Inflammatory macrophage (primary cell): ENCODE measurements around the gene FGF1.

Experiments
- DNase-seq, 2 donors: peaks; one replicate each; pipeline ENCODE4 v3.0.0-alpha.2; 2020 to 2022

The FGF1 gene

DNA sequence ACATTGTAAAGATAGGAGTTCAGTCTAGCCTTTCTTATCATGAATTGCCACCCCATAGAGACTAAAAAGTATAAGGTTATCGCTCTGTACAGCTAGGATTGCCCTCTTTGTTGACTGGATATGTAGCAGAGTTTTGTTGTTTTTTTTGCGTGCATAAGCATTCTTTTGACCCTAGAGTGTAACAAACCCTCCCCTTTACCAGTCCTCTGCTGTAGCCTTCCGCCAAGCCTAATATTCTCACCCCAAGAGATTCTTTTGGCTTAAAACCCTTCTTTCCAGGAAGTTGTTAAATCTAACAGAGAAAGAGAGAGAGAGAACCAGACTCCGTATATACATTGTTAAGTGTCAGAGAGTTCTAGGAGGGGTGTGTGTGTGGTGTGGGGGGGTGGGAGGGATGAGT, 113.9 kb downstream of the FGF1 start:
- DNase-seq: no peak

DNA sequence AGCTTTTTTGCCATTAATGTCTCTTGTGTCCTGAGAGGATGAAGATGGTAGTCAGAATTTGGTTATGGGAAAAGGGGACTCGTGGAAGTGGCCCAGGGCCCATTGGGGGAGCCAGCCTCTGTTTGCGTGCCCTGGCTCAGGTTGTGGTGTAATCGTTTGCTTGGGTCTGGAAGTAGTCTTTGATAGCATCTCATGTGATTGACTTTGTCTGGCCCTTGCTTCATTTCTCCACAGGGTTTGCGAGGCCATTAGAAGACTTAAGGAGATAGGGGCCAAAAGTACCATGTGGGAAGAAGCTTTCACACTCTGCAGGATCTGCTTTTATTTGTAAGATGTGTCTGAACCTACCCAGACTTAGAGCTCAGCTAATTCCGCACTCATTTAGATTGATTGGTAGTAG, 114.5 kb downstream of the FGF1 start:
- no peak for DNase-seq

DNA sequence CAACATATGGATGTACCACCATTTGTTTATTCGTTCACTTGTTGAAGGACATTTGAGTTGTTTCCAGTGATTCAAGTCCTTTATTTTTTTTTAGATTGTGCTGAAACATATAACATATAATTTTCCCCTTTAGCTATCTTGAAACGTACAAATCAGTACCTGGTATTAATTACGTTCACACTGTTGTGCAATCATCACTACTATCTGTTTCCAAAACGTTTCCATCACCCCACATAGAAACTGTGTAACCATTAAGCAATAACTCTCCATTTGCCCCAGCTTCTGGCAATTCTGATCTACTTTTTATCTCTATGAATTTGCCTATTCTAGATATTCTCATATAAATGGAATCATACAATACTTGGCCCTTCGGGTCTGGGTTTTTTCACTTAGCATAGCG, 116.0 kb downstream of the FGF1 start:
- DNase-seq: no peak

DNA sequence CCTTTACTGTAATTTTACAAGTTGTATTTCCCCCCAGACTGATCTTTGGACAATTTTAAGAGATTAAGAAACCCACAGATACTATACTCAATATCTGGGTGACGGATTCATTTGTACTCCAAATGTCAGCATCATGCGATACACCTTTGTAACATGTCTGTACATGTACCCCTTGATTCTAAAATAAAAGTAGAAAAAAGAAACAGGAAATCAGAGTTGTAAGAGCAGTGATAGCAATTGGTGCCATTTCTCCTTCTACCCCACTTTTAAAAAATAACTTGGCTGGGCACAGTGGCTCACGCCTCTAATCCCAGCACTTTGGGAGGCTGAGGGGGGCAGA, 116.9 kb downstream of the FGF1 start:
- no peak for DNase-seq

DNA sequence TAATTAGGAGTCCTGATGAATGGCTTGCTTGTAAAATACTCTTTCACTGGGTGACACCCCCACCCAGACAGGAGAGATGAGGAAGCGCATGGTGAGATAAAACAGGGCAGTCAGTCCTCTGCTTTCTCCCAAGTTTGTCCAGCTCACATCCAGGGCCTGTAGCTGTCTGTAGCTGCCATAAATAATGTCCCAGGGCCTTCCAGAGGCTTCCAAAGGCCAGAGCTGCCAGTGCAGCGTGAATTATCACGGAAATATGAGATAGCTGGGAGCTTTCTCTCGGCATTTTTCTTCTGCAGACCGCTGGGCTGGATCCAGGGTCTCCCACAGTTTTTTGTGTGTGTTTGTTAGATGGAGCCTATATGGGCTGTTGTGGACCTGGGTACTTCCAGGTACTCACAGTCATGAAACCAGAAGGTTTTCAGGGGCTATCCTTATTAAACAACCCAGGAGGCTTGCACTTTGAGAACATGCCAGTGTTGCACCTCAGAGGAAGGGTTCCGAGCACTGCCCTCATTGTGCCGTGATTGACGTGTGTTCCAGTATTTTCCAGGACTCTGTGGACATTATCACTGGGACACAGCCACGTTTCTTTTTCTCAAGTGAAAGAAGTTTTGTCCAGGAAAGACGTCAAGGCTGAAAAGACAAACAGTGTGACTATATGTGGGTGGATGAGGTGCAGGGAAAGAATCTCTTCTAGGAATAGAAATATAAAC, 117.5 kb downstream of the FGF1 start:
- no peak for DNase-seq

DNA sequence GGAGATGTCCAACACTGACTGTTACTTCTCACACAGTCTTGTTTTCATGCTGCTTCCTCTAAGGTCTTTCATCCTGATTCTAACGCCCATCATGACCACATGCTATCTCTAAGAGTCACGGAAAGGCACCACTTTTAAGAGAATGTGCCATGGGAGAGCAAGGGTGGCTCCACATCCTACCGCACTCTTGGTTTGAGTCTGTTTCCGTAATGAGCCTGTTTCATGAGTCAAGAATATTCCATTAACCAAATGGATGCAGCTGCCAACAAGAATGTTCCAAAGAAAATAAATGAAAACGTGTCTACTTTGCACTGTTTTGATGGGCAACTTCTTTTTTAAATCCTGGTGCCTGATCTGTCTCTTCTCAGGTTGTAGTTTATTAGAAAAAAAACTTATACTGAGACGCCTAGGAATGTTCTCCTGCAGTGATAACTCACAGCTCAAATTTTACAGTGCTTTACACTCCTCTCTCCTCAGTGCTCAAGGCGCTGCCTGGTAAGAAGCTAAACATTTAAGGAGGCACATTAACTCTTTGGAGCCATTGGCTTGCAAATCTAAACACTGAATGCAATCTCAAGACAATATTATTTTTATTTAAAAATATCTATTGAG, 124.3 kb downstream of the FGF1 start:
- DNase-seq: no peak

DNA sequence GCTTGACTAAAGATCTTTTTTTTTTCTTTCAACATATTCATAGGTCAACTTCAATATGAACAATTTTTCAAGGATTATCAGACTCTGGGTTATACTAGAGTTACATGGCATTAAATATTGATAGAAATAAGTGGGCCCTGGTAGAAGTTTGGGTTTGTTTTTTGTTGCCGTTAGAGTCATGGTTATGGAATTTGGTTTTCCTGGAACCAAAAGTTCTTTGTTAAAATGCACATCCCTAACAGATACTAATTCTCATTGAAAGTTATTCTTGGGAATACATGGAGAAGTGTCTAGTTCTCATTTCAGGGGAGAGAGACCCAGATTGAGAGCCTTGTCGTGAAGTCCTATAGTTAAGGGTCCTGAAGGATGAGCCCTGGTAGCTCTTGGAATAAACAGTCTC, 124.9 kb downstream of the FGF1 start:
- DNase-seq: no peak

DNA sequence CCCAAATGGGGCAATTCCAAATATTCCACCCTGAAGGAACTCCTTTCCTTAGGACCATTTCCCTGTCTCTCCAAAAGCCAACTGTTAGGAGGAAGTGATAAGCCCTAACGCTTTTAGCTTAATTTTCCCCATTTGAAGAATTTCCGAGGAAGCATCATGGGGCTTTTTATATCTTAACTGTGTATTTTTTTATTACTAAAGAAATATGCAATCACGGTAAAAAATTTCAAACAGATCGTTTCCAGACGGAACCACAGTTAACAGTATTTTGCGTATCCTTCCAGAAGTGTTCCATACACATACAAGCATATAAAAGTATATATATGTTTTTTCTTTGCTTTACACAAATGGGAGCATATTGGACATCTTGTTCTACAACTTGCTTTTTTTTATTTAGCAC, 133.8 kb downstream of the FGF1 start:
- DNase-seq: no peak

DNA sequence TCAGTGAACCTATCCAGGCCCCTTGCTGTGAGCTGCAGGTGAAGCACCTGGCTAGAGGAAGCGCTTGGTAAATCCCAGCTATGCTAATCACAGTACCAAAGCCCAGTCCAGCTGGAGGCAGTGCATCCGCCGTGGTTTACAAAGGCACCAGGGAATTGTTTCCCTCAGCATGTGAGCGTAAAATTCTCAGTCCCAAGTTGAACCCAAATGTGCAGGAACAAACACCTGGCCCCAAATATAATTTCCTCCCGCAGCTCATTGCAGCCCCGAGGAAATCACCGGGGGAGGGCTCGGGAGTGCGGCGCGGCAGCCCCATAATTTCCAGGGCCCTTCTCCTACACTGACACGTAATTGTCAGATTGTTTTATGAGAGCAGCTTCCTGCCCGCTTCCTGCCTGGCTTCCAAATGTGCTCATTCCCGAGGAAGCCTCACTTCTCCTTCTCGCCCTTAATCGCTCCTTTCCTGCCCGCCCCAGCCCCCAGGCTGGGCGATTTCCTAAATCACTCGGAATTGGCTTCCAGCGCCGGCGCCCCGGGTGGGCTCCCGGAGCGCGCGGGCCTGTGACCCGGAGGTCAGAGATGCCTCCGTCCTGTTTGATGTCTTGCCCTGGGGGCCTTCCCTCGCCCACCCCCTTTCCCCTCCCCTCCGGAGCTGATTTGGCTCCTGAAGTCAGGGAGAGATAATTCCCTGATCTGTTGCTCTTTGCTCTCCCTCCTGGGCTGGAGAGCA, 134.4 kb downstream of the FGF1 start:
- no peak for DNase-seq

DNA sequence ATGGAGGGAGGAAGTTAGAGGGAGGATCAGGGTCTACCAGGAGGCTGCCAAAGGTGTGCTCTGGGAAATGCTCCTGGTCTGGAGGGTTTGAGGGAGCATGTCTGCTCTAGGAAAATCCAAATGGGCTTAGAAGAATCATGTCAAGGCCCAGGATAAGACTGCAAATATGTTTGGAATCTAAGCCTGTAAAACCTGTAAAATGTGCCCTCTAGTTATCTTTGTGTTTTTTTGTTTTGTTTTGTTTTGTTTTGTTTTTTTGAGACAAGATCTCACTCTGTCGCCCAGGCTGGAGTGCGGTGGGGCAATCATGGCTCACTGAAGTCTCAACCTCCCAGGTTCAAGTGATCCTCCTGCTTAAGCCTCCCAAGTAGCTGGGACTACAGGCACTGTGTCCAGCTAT, 135.4 kb downstream of the FGF1 start:
- DNase-seq: no peak

DNA sequence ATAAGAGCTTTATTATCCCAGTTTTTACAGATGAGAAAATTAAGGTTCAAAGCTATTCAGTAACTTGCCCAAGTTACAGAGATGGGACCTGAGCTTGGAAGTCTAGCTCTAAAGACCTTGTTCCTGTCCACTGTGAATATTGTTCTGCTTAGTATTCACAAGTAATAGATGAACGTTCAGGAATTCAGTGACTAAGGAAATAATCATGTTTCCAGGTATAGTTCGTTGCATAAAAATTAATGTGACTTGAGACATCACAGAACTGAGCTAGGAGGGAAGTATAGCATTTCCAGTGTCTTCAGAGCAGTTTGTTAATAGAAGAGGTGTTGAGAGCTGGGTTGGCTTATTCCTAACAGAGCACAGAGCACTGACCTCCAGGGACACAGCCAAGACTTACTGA, 136.1 kb downstream of the FGF1 start:
- DNase-seq: no peak

DNA sequence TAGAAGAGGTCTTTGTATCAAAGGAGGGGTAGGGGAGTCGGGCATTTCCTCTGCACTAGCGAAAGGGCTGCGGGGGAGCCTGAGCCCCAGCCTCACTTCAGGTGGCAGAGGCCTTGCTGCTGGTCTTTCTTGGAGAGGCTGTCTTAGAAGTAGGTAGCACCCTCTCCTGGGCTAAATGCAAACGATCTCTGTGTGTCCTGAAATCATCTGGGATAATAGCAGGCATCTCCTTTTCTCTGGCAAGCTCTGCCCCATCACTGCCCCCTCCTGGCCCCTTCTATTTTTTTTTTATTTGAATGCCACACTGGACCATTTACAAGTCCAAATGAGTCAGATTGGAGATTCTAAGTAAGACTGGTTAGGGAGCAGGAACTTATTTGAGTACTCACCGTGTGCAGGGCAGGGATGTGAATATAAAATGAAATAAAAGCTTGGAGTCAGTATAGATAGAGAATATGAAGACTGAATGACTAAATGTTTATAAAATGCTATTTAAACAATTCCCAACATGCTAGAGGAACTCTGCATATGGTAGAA, 137.1 kb downstream of the FGF1 start:
- peak; percentile 58 to 60 for DNase-seq

DNA sequence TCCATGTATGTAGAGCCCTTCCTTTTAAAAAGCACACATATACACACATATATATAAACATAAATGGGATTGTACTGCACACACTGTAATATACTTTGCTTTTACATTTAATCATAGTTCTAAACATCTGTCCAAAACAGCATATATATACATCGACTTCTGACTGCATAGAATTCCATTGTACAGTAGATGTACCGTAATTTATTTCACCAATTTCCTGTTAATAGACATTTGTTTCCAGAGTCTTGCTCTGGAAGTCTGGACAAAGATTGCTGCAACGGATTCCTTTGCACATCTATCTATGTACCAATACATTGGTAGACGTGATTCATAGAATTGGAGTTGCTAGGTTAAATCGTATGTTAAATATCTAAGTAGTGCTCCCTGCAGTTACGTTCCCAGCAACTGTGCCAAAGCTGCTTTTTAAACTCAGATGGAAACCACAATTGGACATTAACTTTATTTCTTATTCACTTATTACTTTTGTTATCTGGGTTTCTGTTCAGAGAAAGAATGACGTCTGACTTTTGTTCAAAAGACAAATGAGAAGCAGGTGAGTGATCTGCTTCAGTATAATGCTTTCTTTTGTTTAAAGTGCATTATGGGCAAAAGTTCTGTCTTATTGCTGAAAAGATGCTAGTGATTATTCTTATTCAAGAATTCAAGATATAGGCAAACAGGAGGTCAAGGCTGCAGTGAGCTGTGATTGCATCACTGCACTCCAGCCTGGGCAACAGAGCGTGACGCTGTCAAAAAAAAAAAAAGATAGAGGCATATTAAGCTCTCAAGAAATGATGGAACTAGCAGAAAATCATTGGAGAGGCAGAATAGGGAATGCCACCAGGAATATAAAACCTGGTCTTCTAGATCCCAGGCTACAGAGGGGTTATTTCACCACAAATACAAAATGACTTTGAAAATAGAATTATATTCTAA, 138.2 kb downstream of the FGF1 start:
- no peak for DNase-seq

DNA sequence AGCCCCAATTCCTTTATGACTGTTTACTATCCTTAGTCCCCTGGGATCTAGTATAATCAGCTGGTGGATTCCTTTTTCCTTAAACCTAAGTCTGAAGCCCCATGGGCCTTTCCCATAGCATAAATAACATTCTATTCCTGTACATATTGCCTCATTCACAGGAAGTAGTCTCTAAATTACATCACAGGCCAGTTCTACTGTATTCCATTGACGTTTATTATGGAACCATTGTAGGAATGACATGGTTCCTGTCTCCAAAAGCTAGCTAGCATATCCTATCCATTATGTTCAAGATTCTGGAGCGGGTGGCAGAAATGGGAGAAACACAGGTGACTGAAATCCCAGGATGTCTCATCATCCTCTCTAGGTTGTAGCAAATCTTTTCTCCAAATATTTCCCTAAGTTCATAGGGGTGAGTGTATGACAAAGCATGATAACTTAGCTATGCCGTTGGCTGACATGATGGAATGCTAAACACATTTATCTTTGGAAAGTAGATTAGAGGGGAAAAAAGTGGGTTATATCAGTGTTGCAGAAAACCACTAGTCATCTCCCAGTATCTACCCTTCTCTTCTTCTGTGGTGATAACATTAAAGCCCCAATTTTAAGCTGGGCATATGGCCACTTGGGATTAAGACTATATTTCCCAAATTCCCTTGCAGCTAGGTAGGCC, 140.1 kb downstream of the FGF1 start:
- no peak for DNase-seq

DNA sequence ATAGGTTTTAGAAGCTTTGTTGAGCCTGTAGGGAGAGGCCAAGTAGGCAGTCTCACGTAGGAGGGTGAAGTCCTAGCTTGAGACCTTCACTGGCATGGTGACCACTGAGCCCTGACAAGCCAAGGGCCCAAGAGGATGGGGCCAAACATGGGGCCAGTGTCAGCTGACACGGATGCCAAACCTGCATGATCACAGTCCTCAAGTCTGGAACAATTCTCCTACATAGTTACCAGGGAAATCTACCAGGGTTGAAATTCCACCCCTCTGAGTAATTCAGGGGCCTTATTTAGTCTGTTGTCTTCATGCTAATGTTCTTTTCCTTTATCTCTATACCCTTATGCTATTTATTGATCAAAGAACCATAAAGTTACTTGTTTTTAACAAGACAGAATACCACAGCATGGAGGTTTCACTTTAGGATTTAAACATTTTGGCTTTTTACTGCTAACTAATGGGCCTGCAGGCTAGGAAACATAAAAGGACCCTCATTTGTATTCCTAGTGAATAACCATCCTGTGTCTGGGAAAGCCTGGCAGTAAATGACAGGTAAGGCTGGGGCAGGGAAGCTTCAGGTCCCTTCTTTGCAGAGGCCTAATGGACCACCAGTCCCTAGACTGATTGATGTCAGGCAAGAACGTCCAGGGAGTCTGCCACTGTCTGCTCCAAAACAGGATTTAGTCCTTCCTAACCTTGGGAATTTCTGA, 140.8 kb downstream of the FGF1 start:
- no peak for DNase-seq

DNA sequence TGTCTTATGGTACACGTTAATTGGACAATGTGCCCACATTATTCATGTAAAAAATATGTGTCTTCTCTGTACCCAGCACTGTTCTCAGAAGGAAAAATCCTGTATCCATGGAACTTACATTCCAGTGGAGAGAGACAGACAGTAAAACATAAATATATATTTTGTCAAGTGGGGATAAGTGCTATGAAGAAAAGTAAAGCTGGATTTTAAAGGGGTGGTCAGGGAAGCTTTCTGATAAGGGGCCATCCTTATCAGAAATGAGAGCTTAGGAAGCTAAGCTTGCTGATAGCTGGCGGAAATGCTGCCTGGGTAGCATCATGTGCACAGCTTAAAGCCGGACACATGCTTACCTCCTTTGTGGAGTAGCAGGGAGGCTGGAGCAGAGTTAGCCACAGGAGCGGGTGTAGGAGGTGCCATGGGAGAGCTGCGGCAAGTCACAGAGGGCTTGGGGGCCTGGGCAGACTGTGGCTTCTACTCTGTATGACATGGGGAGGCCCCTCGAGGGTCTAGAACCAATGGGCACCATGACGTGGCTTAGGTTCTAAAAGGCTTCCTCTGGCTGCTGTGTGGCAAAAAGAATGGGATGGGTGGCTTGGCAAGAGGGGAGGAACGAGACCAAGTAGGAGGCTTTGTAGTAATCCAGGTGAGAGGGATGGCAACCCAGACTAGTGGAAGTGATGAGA, 141.7 kb downstream of the FGF1 start:
- no peak for DNase-seq

DNA sequence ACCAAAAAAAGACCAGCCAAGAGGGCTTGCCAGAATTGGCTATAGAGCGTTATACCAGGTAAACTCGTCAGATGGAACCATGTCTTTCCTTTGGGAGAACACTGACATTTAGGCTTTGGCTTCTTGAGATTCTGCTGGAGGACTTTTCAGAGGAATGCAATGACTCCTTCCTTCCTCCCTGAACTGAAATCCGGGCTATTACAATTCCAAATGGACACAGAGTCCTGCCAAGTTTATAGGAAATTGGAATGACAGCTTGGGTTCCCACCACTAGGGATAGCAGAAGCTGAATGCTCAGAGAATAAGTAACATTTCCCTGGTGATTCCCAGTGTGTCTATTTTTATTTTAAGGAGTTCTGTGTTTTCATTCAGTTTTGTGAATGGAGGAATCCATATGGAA, 143.0 kb downstream of the FGF1 start:
- DNase-seq: no peak
